HG03103 (cell line): ENCODE measurements around the gene HIC1.

Experiments
- ATAC-seq: cut with Tn5 transposase; IDR thresholded peaks from one replicate; pipeline ENCODE4 v1.9.1; 2021; ENCODE audit warnings: low read depth; ENCODE audit not compliant: unreplicated experiment

HIC1 gene

DNA sequence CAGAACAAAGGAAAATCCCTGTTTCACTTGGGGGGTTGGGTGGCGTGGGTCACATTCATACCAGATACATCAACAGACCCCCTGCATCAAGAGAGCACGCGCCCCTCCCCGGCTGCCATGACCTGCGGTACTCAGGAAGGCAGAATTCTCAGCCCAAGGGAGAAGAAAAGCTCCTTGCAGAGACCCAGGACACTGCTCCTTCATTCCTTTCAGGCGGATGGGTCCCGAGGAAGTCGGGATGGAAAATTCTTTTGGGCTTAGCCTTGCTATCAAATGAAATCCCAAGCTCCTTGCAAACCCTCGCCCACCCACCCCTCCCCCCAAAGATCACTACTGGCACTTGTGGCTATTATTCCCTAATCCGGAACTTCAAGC is 40.6 kb downstream of the HIC1 start:
- ATAC-seq, result no peak

- ATAC-seq, result no peak
Measured at GRCh38 chr17:2101448-2102257, 46.8 kb downstream of the HIC1 start.

DNA sequence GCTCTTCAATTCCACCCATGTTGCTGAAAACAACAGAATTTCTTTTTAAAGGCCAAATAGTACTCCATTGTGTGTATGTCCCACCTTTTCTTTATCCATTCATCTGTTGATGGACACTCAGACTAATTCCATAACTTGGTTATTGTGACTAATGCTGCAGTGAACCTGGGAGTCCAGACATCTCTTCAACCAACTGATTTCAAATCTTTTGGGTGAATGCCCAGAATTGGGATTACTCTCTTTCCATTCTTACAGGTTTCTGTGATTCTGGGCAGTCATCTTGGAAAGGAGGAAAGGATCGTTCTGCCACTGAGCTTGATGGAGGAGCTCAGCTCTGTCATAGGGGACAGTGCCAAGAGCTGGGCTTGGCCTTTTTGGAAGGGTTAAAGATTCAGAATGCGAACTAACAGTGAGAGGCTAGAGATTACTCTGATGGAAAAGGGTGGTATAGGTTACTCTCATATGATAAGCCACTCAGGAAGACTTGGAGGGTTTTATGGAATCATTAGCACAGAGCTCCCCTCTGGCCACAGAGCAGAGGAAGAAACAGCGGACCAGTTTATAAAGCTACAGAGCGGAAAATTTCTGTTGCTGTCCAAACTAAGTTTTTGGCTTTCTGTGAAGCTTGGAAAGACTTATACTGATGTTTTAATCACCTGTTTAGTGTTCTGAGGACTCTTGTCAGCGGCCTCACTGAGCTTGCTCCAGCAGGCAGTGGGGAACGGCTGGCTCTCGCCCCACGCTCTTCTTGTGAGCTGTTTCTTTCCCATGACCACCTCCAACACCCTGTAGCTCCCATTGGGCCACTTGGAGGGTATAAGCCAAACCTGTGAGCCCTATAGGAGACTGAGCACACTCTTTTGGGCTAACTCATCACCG is 48.3 kb downstream of the HIC1 start:
- ATAC-seq, result no peak

- no peak for ATAC-seq
Measured at GRCh38 chr17:2105663-2106062, 50.8 kb downstream of the HIC1 start.

DNA sequence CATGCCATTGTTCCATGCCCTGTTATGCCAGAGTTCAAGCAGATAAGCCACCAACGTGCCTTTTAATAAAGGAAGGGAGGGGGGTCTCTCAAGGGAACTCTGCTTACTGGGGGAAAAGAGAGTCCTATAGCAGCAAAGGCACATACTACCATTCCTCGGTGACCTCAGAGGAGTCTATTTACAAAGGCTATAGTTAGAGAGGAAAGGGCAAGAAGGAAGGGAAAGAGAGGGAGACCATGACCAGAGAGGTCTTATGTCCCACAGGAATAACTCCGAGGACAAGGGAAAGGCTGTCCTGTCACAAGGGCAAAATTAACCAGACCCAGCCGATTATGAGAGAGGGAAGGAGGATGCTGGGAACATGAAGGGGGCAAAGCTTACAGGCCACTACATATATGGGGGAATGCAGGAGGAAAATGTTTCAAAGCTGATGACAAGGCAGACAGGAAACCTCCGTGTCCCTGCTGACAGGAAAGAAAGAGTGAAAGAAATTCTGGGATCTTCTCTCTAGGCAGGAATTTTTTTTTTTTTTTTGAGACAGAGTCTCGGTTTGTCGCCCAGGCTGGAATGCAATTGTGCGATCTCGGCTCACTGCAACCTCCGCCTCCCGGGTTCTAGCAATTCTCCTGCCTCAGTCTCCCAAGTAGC is 51.5 kb downstream of the HIC1 start:
- no peak for ATAC-seq

GRCh38 chr17:2107050-2107449 is 52.1 kb downstream of the HIC1 start:
- ATAC-seq, result no peak

DNA sequence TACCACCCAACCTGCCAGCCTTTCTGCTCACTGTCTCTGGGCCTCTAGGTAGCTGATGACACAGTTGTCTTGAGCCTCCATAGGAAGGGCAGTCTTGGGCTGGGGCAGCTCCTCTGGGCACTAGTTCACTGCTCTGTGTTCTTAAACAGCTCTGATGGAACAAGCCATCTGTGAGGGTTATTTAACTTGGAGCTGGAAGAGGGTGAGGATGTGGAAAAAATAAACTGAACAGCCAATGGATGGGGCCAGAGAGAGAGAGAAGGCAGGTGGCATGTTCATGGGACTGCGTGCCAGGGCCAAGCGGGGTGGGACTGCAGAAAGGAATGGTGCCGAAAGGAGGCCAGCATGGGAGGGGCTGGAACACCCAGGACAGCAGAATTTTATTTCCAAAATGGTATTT is 52.6 kb downstream of the HIC1 start:
- no peak for ATAC-seq

GRCh38 chr17:2108170-2108569 is 53.3 kb downstream of the HIC1 start:
- ATAC-seq, result no peak

DNA sequence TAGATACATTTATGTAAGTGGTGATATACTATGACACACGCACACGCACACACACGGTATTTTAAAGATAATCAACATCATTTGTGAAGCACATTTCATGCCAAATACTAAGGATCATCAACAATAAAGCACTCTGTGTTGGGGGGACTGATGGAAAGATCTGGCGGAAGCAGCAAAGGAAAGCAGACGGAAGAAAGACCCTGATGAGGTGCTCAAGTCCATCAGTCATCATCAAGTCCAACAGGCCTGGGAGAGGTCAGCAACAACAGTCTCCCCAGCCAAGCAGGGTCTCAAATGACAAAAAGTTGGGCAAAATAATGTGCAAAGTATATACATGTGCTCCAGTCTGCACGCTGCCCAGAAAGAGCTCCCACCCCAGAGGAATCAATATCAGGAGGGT is 55.5 kb downstream of the HIC1 start:
- no peak for ATAC-seq

DNA sequence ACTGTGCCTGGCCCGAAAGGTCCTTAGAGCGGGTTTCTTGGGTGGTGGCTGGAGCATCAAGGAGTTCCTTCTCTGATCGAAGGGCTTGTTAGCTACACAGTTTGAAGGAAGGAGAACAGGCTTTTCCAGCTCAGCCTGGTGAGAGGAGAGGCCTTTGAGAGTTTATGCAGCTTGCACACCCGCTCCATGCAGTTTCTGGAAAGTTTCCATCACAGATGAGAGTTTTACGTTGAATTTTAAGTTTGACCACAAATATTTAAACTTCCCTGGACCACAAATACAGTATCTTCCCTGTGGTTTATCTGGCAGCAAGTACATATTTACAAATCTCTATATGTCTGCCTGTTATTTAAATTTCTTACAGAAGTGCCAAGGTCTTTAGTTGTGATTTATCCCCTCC is 56.8 kb downstream of the HIC1 start:
- ATAC-seq, result no peak
